Measurements from ENCODE around the gene EPHA6. TPM values are rescaled to one million over a fixed set of nuclear protein-coding genes. Genes with fewer than 3 reads are reported as not detected.

Gene EPHA6
- total and polyA plus RNA-seq, 2 donors (not counting 1 experiment from before 2014, with no cell fraction given) = not detected

- Histone ChIP-seq H3K36me3 (replicated peaks in 1 of 2; ENCODE audit: control extremely low read depth in 1 of 2, control insufficient read depth in 1 of 2, extremely low read depth in 1 of 2, insufficient read depth in 2 of 2, low read length in 1 of 2) (no peaks in the 10 kb centered on the region), H3K27ac (ENCODE audit: low read length in 2 of 2) (no peak overlapping the region), H3K4me3 (ENCODE audit: control extremely low read depth in 1 of 5, extremely low read depth in 1 of 5, insufficient read depth in 1 of 5, low read depth in 2 of 5, low read length in 4 of 5) (no peak overlapping the region), H4K20me1 (ENCODE audit: control insufficient read depth, insufficient read depth, low read length, poor library complexity, severe bottlenecking) (no peaks in the 10 kb centered on the region), H3K79me2 (ENCODE audit: control insufficient read depth, insufficient read depth, low read length) (no peaks in the 10 kb centered on the region), H3K4me1 (ENCODE audit: control insufficient read depth in 2 of 2, insufficient read depth in 2 of 2, low read length in 2 of 2) (no peaks in the 10 kb centered on the region), H2AFZ (ENCODE audit: insufficient read depth, low read depth, low read length, poor library complexity, severe bottlenecking) (no peak overlapping the region), H3K9ac (ENCODE audit: low read length) (no peak overlapping the region), H3K9me3 (ENCODE audit: control extremely low read depth in 1 of 3, control insufficient read depth in 2 of 3, insufficient read depth in 1 of 3, low read length in 2 of 3) (peaks cover 0 to 4% (median 0%) of the 10 kb centered on the region in 3 donors), H3K27me3 (replicated peaks in 1 of 4; ENCODE audit: control extremely low read depth in 1 of 4, control insufficient read depth in 3 of 4, insufficient read depth in 4 of 4, low read length in 3 of 4) (no peaks in the 10 kb centered on the region), H3K4me2 (replicated peaks; ENCODE audit: low read depth, low read length, poor library complexity, severe bottlenecking) (no peak overlapping the region)
- Mint-ChIP-seq H3K27me3 (no peaks in the 10 kb centered on the region), H3K4me1 (no peaks in the 10 kb centered on the region), H3K4me3 (no peak overlapping the region), H3K9me3 (ENCODE audit: insufficient read depth) (peaks cover 4% of the 10 kb centered on the region), H3K27ac (no peak overlapping the region)
- TF ChIP-seq CTCF (IDR thresholded peaks at IDR 0.05) (no peak), EZH2 (IDR thresholded peaks at IDR 0.05; ENCODE audit: borderline replicate concordance, insufficient read depth, low read depth, low read length, poor library complexity, severe bottlenecking) (no peak)
- 64% methylated on average over 1 of the region's 1 CpG for WGBS (ENCODE audit: insufficient coverage)
- ATAC-seq (ENCODE audit: low read depth) (no peak), DNase-seq (no peak)
- POLR2A ChIA-PET = no interaction called here
- intact Hi-C loops (cut with micrococcal nuclease) = no loop called here
- CTCF ChIA-PET = no interaction called here
Observed at GRCh38 chr3:97197830-97198229, 383.4 kb downstream of the EPHA6 start.

- Mint-ChIP-seq H3K27me3 (no peaks in the 10 kb centered on the region), H3K9me3 (ENCODE audit: insufficient read depth) (peaks cover 4% of the 10 kb centered on the region), H3K4me3 (no peak overlapping the region), H3K27ac (no peak overlapping the region), H3K4me1 (no peaks in the 10 kb centered on the region)
- WGBS (ENCODE audit: insufficient coverage) = 100% methylated on average over 2 of the region's 3 CpGs
- intact Hi-C loops (cut with micrococcal nuclease) = no loop called here
- H3K4me2 ChIP-seq (replicated peaks; ENCODE audit: low read depth, low read length, poor library complexity, severe bottlenecking) = no peak overlapping the region
- no peak overlapping the region for H2AFZ ChIP-seq (ENCODE audit: insufficient read depth, low read depth, low read length, poor library complexity, severe bottlenecking)
- H3K4me3 ChIP-seq (ENCODE audit: control extremely low read depth in 1 of 5, extremely low read depth in 1 of 5, insufficient read depth in 1 of 5, low read depth in 2 of 5, low read length in 4 of 5) = no peak overlapping the region
- no peak overlapping the region for H3K9ac ChIP-seq (ENCODE audit: low read length)
- ATAC-seq (ENCODE audit: low read depth) (no peak), DNase-seq (no peak)
- H3K9me3 ChIP-seq (ENCODE audit: control extremely low read depth in 1 of 3, control insufficient read depth in 2 of 3, insufficient read depth in 1 of 3, low read length in 2 of 3) = peaks cover 0 to 4% (median 0%) of the 10 kb centered on the region in 3 donors
- no peaks in the 10 kb centered on the region for H3K4me1 ChIP-seq (ENCODE audit: control insufficient read depth in 2 of 2, insufficient read depth in 2 of 2, low read length in 2 of 2)
- H3K36me3 ChIP-seq (replicated peaks in 1 of 2; ENCODE audit: control extremely low read depth in 1 of 2, control insufficient read depth in 1 of 2, extremely low read depth in 1 of 2, insufficient read depth in 2 of 2, low read length in 1 of 2) = no peaks in the 10 kb centered on the region
- CTCF ChIA-PET = no interaction called here
- no peaks in the 10 kb centered on the region for H3K79me2 ChIP-seq (ENCODE audit: control insufficient read depth, insufficient read depth, low read length)
- no peak overlapping the region for H3K27ac ChIP-seq (ENCODE audit: low read length in 2 of 2)
- POLR2A ChIA-PET = no interaction called here
- H3K27me3 ChIP-seq (replicated peaks in 1 of 4; ENCODE audit: control extremely low read depth in 1 of 4, control insufficient read depth in 3 of 4, insufficient read depth in 4 of 4, low read length in 3 of 4) = no peaks in the 10 kb centered on the region
- H4K20me1 ChIP-seq (ENCODE audit: control insufficient read depth, insufficient read depth, low read length, poor library complexity, severe bottlenecking) = no peaks in the 10 kb centered on the region
- TF ChIP-seq CTCF (IDR thresholded peaks at IDR 0.05) = no peak
- no peak for TF ChIP-seq EZH2 (IDR thresholded peaks at IDR 0.05; ENCODE audit: borderline replicate concordance, insufficient read depth, low read depth, low read length, poor library complexity, severe bottlenecking)
Observed at GRCh38 chr3:97200387-97200786, 386.0 kb downstream of the EPHA6 start.

Data from B cell (primary cell).